ENCODE results near the gene RTN4RL1.
"Not testable (repeated sequence)": the region's sequence is repeated elsewhere in the genome, so short reads cannot be mapped to it uniquely, and the experiment has no call there.

RTN4RL1 gene

GRCh38 chr17:1992541-1992940 lies 32.6 kb downstream of the RTN4RL1 start:
- peaks cover 22% of the 10 kb centered on the region for H3K27me3 Mint-ChIP-seq
- no peak overlapping the region for H3K27ac Mint-ChIP-seq
- no peaks in the 10 kb centered on the region for H3K4me1 Mint-ChIP-seq
- H3K9me3 Mint-ChIP-seq: no peaks in the 10 kb centered on the region
- H3K4me3 Mint-ChIP-seq: no peak overlapping the region
- ATAC-seq: no peak
- no peak for DNase-seq

GRCh38 chr17:1989135-1989534 lies 36.0 kb downstream of the RTN4RL1 start:
- Mint-ChIP-seq H3K27ac (no peak overlapping the region), H3K4me1 (no peaks in the 10 kb centered on the region), H3K27me3 (no peaks in the 10 kb centered on the region), H3K4me3 (no peak overlapping the region), H3K9me3 (no peaks in the 10 kb centered on the region)
- no peak for ATAC-seq
- DNase-seq: no peak

- Mint-ChIP-seq H3K27me3 (no peaks in the 10 kb centered on the region), H3K27ac (no peak overlapping the region), H3K4me1 (no peaks in the 10 kb centered on the region), H3K9me3 (no peaks in the 10 kb centered on the region), H3K4me3 (no peak overlapping the region)
- no peak for DNase-seq
- no peak for ATAC-seq
Observed at GRCh38 chr17:1986783-1987451, 38.2 kb downstream of the RTN4RL1 start.

GRCh38 chr17:1985686-1986085 lies 39.4 kb downstream of the RTN4RL1 start:
- DNase-seq: no peak
- H3K27me3 Mint-ChIP-seq: no peaks in the 10 kb centered on the region
- H3K4me3 Mint-ChIP-seq: no peak overlapping the region
- no peaks in the 10 kb centered on the region for H3K9me3 Mint-ChIP-seq
- no peak for ATAC-seq
- H3K27ac Mint-ChIP-seq: no peak overlapping the region
- no peaks in the 10 kb centered on the region for H3K4me1 Mint-ChIP-seq

GRCh38 chr17:1985093-1985492 lies 40.0 kb downstream of the RTN4RL1 start:
- Mint-ChIP-seq H3K9me3 (no peaks in the 10 kb centered on the region), H3K4me3 (no peak overlapping the region), H3K27ac (no peak overlapping the region), H3K27me3 (no peaks in the 10 kb centered on the region), H3K4me1 (no peaks in the 10 kb centered on the region)
- ATAC-seq (no peak), DNase-seq (no peak)

- H3K9me3 Mint-ChIP-seq: not testable (repeated sequence)
Observed at GRCh38 chr17:1982793-1983366, 42.3 kb downstream of the RTN4RL1 start.

GRCh38 chr17:1980665-1981250 lies 44.4 kb downstream of the RTN4RL1 start:
- DNase-seq (no peak), ATAC-seq (no peak)
- no peak overlapping the region for H3K4me3 Mint-ChIP-seq
- no peak overlapping the region for H3K27ac Mint-ChIP-seq
- peaks cover 20% of the 10 kb centered on the region for H3K4me1 Mint-ChIP-seq
- H3K27me3 Mint-ChIP-seq: peaks cover 20% of the 10 kb centered on the region
- no peaks in the 10 kb centered on the region for H3K9me3 Mint-ChIP-seq

More at GRCh38 chr17:1982793-1983366, 42.3 kb downstream of the RTN4RL1 start:
- not testable (repeated sequence) for H3K4me3 Mint-ChIP-seq, H3K4me1 Mint-ChIP-seq, DNase-seq, ATAC-seq, H3K27me3 Mint-ChIP-seq
- peak overlapping the region in 1 of 2 donors; percentile 48 for H3K27ac Mint-ChIP-seq

- Mint-ChIP-seq H3K4me1 (peaks cover 29% of the 10 kb centered on the region), H3K27me3 (peaks cover 27% of the 10 kb centered on the region), H3K27ac (no peak overlapping the region), H3K4me3 (no peak overlapping the region), H3K9me3 (no peaks in the 10 kb centered on the region)
- ATAC-seq (no peak), DNase-seq (no peak)
Observed at GRCh38 chr17:1979182-1979985, 45.8 kb downstream of the RTN4RL1 start.

- no peak overlapping the region for H3K4me3 Mint-ChIP-seq
- DNase-seq: no peak
- H3K4me1 Mint-ChIP-seq: peaks cover 32% of the 10 kb centered on the region
- H3K9me3 Mint-ChIP-seq: no peaks in the 10 kb centered on the region
- no peak for ATAC-seq
- peaks cover 31% of the 10 kb centered on the region for H3K27me3 Mint-ChIP-seq
- H3K27ac Mint-ChIP-seq: no peak overlapping the region
Observed at GRCh38 chr17:1978396-1978949, 46.7 kb downstream of the RTN4RL1 start.

GRCh38 chr17:1977583-1978395 lies 47.3 kb downstream of the RTN4RL1 start:
- DNase-seq: no peak
- H3K27ac Mint-ChIP-seq: no peak overlapping the region
- H3K4me1 Mint-ChIP-seq: peaks cover 33% of the 10 kb centered on the region
- no peaks in the 10 kb centered on the region for H3K9me3 Mint-ChIP-seq
- ATAC-seq: no peak
- peaks cover 33% of the 10 kb centered on the region for H3K27me3 Mint-ChIP-seq
- H3K4me3 Mint-ChIP-seq: no peak overlapping the region

GRCh38 chr17:1976683-1977064 lies 48.5 kb downstream of the RTN4RL1 start:
- Mint-ChIP-seq H3K27ac (no peak overlapping the region), H3K4me3 (no peak overlapping the region), H3K4me1 (peaks cover 41% of the 10 kb centered on the region), H3K27me3 (peaks cover 40% of the 10 kb centered on the region), H3K9me3 (no peaks in the 10 kb centered on the region)
- DNase-seq (no peak), ATAC-seq (no peak)

- Mint-ChIP-seq H3K4me3 (peak overlapping the region in 1 of 2 donors; percentile 9), H3K4me1 (peaks cover 41% of the 10 kb centered on the region), H3K27me3 (peaks cover 40% of the 10 kb centered on the region), H3K27ac (no peak overlapping the region), H3K9me3 (no peaks in the 10 kb centered on the region)
- DNase-seq (peak in 1 of 2 donors; percentile 22), ATAC-seq (peak; percentile 87)
Observed at GRCh38 chr17:1976000-1976682, 49.0 kb downstream of the RTN4RL1 start.

GRCh38 chr17:1975573-1975972 lies 49.6 kb downstream of the RTN4RL1 start:
- Mint-ChIP-seq H3K4me1 (peaks cover 41% of the 10 kb centered on the region), H3K27me3 (peaks cover 40% of the 10 kb centered on the region), H3K4me3 (peak overlapping the region in 1 of 2 donors; percentile 46), H3K9me3 (no peaks in the 10 kb centered on the region), H3K27ac (peak overlapping the region; percentile 37 to 88)
- ATAC-seq (no peak), DNase-seq (no peak)

- peaks cover 43% of the 10 kb centered on the region for H3K4me1 Mint-ChIP-seq
- no peak for DNase-seq
- peaks cover 5 to 14% of the 10 kb centered on the region in 2 donors for H3K9me3 Mint-ChIP-seq
- H3K4me3 Mint-ChIP-seq: peak overlapping the region in 1 of 2 donors; percentile 25
- peaks cover 51% of the 10 kb centered on the region for H3K27me3 Mint-ChIP-seq
- H3K27ac Mint-ChIP-seq: peak overlapping the region in 1 of 2 donors; percentile 88
- ATAC-seq: no peak
Observed at GRCh38 chr17:1972487-1973160, 52.5 kb downstream of the RTN4RL1 start.
